ENCODE measurements around the gene FKBP5.

FKBP5 gene

GRCh38 chr6:35592178-35592577 is 96.5 kb downstream of the FKBP5 start:
- no peak for DNase-seq (ENCODE audit: low read depth)
- TF ChIP-seq CTCF (IDR thresholded peaks at IDR 0.05; ENCODE audit: low read depth, low read length, missing control alignments): no peak
- in situ Hi-C loops (cut with HindIII; ENCODE audit: low sequenced_read_pairs): no loop called here
- H3K4me3 ChIP-seq (ENCODE audit: low read depth, low read length): no peak overlapping the region

GRCh38 chr6:35590622-35591066 is 98.1 kb downstream of the FKBP5 start:
- DNase-seq (ENCODE audit: low read depth): no peak
- no peak overlapping the region for H3K4me3 ChIP-seq (ENCODE audit: low read depth, low read length)
- in situ Hi-C loops (cut with HindIII; ENCODE audit: low sequenced_read_pairs): no loop called here
- no peak for TF ChIP-seq CTCF (IDR thresholded peaks at IDR 0.05; ENCODE audit: low read depth, low read length, missing control alignments)

DNA sequence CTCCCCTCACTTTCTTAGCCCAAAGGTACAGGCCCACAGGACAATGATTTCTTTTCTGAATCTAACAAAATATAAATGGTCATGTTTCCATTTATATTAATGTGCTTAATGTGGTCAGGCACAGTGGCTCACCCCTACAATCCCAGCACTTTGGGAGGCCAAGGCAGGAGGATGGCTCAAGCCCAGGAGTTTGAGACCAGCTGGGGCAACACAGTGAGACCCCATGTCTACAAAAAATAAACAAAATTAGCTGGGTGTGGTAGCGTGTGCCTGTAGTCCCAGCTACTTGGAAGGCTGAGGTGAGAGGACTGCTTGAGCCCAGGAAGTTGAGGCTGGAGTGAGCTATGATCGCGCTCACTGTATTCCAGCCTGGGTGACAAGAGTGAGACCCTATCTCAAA is 98.8 kb downstream of the FKBP5 start:
- TF ChIP-seq CTCF (IDR thresholded peaks at IDR 0.05; ENCODE audit: low read depth, low read length, missing control alignments): no peak
- no peak overlapping the region for H3K4me3 ChIP-seq (ENCODE audit: low read depth, low read length)
- in situ Hi-C loops (cut with HindIII; ENCODE audit: low sequenced_read_pairs): no loop called here
- DNase-seq (ENCODE audit: low read depth): no peak

GRCh38 chr6:35589201-35589739 is 99.4 kb downstream of the FKBP5 start:
- in situ Hi-C loops (cut with HindIII; ENCODE audit: low sequenced_read_pairs): no loop called here
- no peak overlapping the region for H3K4me3 ChIP-seq (ENCODE audit: low read depth, low read length)
- no peak for DNase-seq (ENCODE audit: low read depth)
- no peak for TF ChIP-seq CTCF (IDR thresholded peaks at IDR 0.05; ENCODE audit: low read depth, low read length, missing control alignments)

DNA sequence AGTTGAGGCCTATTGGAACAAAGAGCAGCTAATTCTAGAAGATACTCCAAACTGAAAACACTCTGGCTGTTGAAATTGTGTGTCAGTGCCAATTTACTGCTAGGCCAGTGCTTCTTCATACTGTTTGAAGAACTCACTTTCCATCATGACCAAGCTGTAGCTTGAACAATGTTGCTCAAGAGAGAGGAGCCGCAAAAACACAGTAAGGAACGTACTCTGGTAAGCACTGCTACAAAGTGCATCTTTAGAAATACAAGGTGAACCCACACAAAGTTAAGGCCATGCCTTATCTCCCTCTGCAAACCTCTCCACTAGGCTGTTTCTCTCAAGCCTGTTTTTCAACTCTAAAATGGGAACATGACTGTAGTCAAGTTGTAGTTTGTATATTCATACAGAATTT is 101.5 kb downstream of the FKBP5 start:
- no peak for TF ChIP-seq CTCF (IDR thresholded peaks at IDR 0.05; ENCODE audit: low read depth, low read length, missing control alignments)
- no peak overlapping the region for H3K4me3 ChIP-seq (ENCODE audit: low read depth, low read length)
- DNase-seq (ENCODE audit: low read depth): no peak
- in situ Hi-C loops (cut with HindIII; ENCODE audit: low sequenced_read_pairs): no loop called here

GRCh38 chr6:35586542-35586941 is 102.2 kb downstream of the FKBP5 start:
- no peak for TF ChIP-seq CTCF (IDR thresholded peaks at IDR 0.05; ENCODE audit: low read depth, low read length, missing control alignments)
- DNase-seq (ENCODE audit: low read depth): no peak
- in situ Hi-C loops (cut with HindIII; ENCODE audit: low sequenced_read_pairs): no loop called here

GRCh38 chr6:35585658-35586057 is 103.1 kb downstream of the FKBP5 start:
- H3K4me3 ChIP-seq (ENCODE audit: low read depth, low read length): no peak overlapping the region
- DNase-seq (ENCODE audit: low read depth): no peak
- no peak for TF ChIP-seq CTCF (IDR thresholded peaks at IDR 0.05; ENCODE audit: low read depth, low read length, missing control alignments)
- in situ Hi-C loops (cut with HindIII; ENCODE audit: low sequenced_read_pairs): no loop called here

More at GRCh38 chr6:35586542-35586941, 102.2 kb downstream of the FKBP5 start:
- no peak overlapping the region for H3K4me3 ChIP-seq (ENCODE audit: low read depth, low read length)
